CD14-positive monocyte (primary cell): Measurements from ENCODE around the gene WDR18. TPM values are rescaled to one million over a fixed set of nuclear protein-coding genes. Genes with fewer than 3 reads are reported as not detected.

ENCODE experiments used
- DNase-seq, 3 donors: peaks; one replicate each; pipeline ENCODE4 v3.0.0-alpha.2; 2011 to 2022
- H2AFZ ChIP-seq: 2 replicates; pipeline ENCODE4 v1.6.0; 2012; ENCODE audit warnings: mild to moderate bottlenecking, low read depth, low read length, inconsistent platforms; ENCODE audit not compliant: insufficient read depth, poor library complexity, severe bottlenecking
- H3K27ac ChIP-seq, 2 donors: 1 replicate in 1 of 2; 2 replicates in 1 of 2; pipeline ENCODE4 v1.5.1; 2012 to 2013; ENCODE audit warnings: low read length in 2 of 2, control low read depth in 1 of 2, inconsistent platforms in 1 of 2, low read depth in 1 of 2, mild to moderate bottlenecking in 1 of 2
- H3K27me3 ChIP-seq, 2 donors: one replicate each; pipeline versions ENCODE4 v1.6.0 to v1.6.1; 2011 to 2013; ENCODE audit warnings: low read length in 2 of 2; ENCODE audit not compliant: control insufficient read depth in 2 of 2, insufficient read depth in 2 of 2
- H3K36me3 ChIP-seq, 2 donors: replicated peaks in 1 of 2; 1 replicate in 1 of 2; 2 replicates in 1 of 2; pipeline versions ENCODE4 v1.5.1 to v1.6.1; 2012 to 2013; ENCODE audit warnings: low read length in 2 of 2, control low read depth in 1 of 2, inconsistent platforms in 1 of 2, mild to moderate bottlenecking in 1 of 2; ENCODE audit not compliant: insufficient read depth in 2 of 2, control insufficient read depth in 1 of 2
- H3K4me1 ChIP-seq, 2 donors: 1 replicate in 1 of 2; 2 replicates in 1 of 2; pipeline versions ENCODE4 v1.5.1 to v1.6.1; 2012 to 2013; ENCODE audit warnings: low read length in 2 of 2, control low read depth in 1 of 2, inconsistent platforms in 1 of 2, mild to moderate bottlenecking in 1 of 2, moderate library complexity in 1 of 2; ENCODE audit not compliant: insufficient read depth in 2 of 2, control insufficient read depth in 1 of 2
- H3K4me2 ChIP-seq: replicated peaks from 2 replicates; pipeline ENCODE3; 2012; ENCODE audit warnings: low read length, moderate library complexity, mild to moderate bottlenecking; ENCODE audit not compliant: poor library complexity, severe bottlenecking; ENCODE audit errors: extremely low read depth
- H3K4me3 ChIP-seq, 3 experiments: fragments of 200-600 bp in 1 of 3; sonication (generic) in 1 of 3; replicated peaks in 1 of 3; 1 replicate in 2 of 3; 2 replicates in 1 of 3; pipeline ENCODE4 v1.5.1; 2011 to 2013; ENCODE audit warnings: low read length in 3 of 3, mild to moderate bottlenecking in 3 of 3, control low read depth in 2 of 3, low read depth in 2 of 3, inconsistent platforms in 1 of 3, moderate library complexity in 1 of 3
- H3K79me2 ChIP-seq: 2 replicates; pipeline ENCODE4 v1.6.0; 2012; ENCODE audit warnings: mild to moderate bottlenecking, control low read depth, inconsistent platforms, low read length, moderate library complexity; ENCODE audit not compliant: insufficient read depth
- H3K9ac ChIP-seq: 2 replicates; pipeline ENCODE4 v1.6.0; 2017; ENCODE audit warnings: low read length, mild to moderate bottlenecking; ENCODE audit not compliant: insufficient read depth, poor library complexity, severe bottlenecking
- H3K9me3 ChIP-seq, 2 donors: replicated peaks in 1 of 2; 1 replicate in 1 of 2; 2 replicates in 1 of 2; pipeline versions ENCODE4 v1.5.1 to v1.6.1; 2012 to 2013; ENCODE audit warnings: low read length in 2 of 2, control low read depth in 1 of 2; ENCODE audit not compliant: control insufficient read depth in 1 of 2, insufficient read depth in 1 of 2
- H4K20me1 ChIP-seq: 2 replicates; pipeline ENCODE4 v1.6.0; 2012; ENCODE audit warnings: mild to moderate bottlenecking, low read length, control low read depth, moderate library complexity; ENCODE audit not compliant: insufficient read depth
- H3K27ac Mint-ChIP-seq, 7 donors: one replicate each; pipeline ENCODE4 v1.8.0; 2020; ENCODE audit warnings: mild to moderate bottlenecking in 7 of 7, mixed read lengths in 7 of 7, moderate library complexity in 6 of 7, inconsistent platforms in 2 of 7
- H3K27me3 Mint-ChIP-seq, 3 donors: one replicate each; pipeline ENCODE4 v1.8.0; 2021 to 2022; ENCODE audit warnings: low read depth in 3 of 3, mild to moderate bottlenecking in 3 of 3, mixed read lengths in 3 of 3, moderate library complexity in 3 of 3, inconsistent platforms in 1 of 3
- H3K36me3 Mint-ChIP-seq, 2 donors: one replicate each; pipeline ENCODE4 v1.8.0; 2020; ENCODE audit warnings: mixed read lengths in 2 of 2, inconsistent platforms in 1 of 2, mild to moderate bottlenecking in 1 of 2
- H3K4me1 Mint-ChIP-seq: one replicate; pipeline ENCODE4 v1.8.0; 2020; ENCODE audit warnings: mild to moderate bottlenecking, mixed read lengths
- H3K4me3 Mint-ChIP-seq, 2 donors: one replicate each; pipeline ENCODE4 v1.8.0; 2020; ENCODE audit warnings: mild to moderate bottlenecking in 2 of 2, mixed read lengths in 2 of 2, moderate library complexity in 1 of 2
- H3K9me3 Mint-ChIP-seq, 7 donors: one replicate each; pipeline ENCODE4 v1.8.0; 2020 to 2022; ENCODE audit warnings: mixed read lengths in 7 of 7, mild to moderate bottlenecking in 6 of 7, moderate library complexity in 6 of 7, inconsistent platforms in 2 of 7
- CTCF ChIP-seq: fragments of 200-600 bp; IDR thresholded peaks from one replicate; pipeline ENCODE4 v1.8.0; 2022; ENCODE audit warnings: antibody characterized with exemption, mild to moderate bottlenecking
- WGBS: methylation state at CpG from one replicate; pipeline ENCODE4 v1.1.5; 2013; ENCODE audit warnings: missing lambda C conversion rate; ENCODE audit not compliant: insufficient coverage; 5-methylcytosine and 5-hydroxymethylcytosine counted together
- intact Hi-C, 2 donors: fragments of 100-400 bp; cut with micrococcal nuclease; formaldehyde crosslinking; loops; one replicate each; pipeline versions ENCODE4 v1.15.0 to v1.15.1; 2023
- polyA plus RNA-seq, 3 donors: library from polyadenylated mRNA; depleted of rRNA in 1 of 3; unstranded in 2 of 3; stranded (reverse) in 1 of 3; fragments of 300-500 nt in 2 of 3; fragments of >200 nt in 1 of 3; fragmentation: Illumina TruSeq in 2 of 3; gene quantifications; 1 replicate in 2 of 3; 2 replicates in 1 of 3; pipeline ENCODE4 v1.2.3, GENCODE V29; 2012 to 2021

WDR18 gene
- polyA plus RNA-seq, 3 donors: 21.3 to 52.7 (median 49.9) TPM

GRCh38 chr19:953445-954271 lies 30.5 kb upstream of the WDR18 start:
- H3K4me3 Mint-ChIP-seq: peak overlapping the region in 1 of 2 donors; percentile 16
- peak overlapping the region; percentile 66 for H3K4me2 ChIP-seq
- no peaks in the 10 kb centered on the region for H3K27me3 ChIP-seq
- no peak for DNase-seq
- H3K9me3 ChIP-seq: no peaks in the 10 kb centered on the region
- H3K4me3 ChIP-seq: peak overlapping the region in 1 of 3 experiments; percentile 60
- peak overlapping the region; percentile 52 for H3K9ac ChIP-seq
- peak overlapping the region in 1 of 2 donors; percentile 60 for H3K27ac ChIP-seq
- no peak for TF ChIP-seq CTCF
- H4K20me1 ChIP-seq: peaks cover 99% of the 10 kb centered on the region
- no peaks in the 10 kb centered on the region for H3K9me3 Mint-ChIP-seq
- peaks cover 0 to 6% of the 10 kb centered on the region in 2 donors for H3K36me3 ChIP-seq
- H3K4me1 Mint-ChIP-seq: peaks cover 26% of the 10 kb centered on the region
- peak overlapping the region in 2 of 7 donors; percentile 43 to 54 for H3K27ac Mint-ChIP-seq
- peaks cover 96% of the 10 kb centered on the region for H3K79me2 ChIP-seq
- H3K36me3 Mint-ChIP-seq: peaks cover 5 to 26% of the 10 kb centered on the region in 2 donors
- 47% methylated on average over 12 of the region's 33 CpGs for WGBS
- H2AFZ ChIP-seq: no peak overlapping the region
- intact Hi-C loops: no loop called here
- H3K4me1 ChIP-seq: peaks cover 26% of the 10 kb centered on the region in 2 donors
- H3K27me3 Mint-ChIP-seq: no peaks in the 10 kb centered on the region

GRCh38 chr19:954272-954671 lies 29.9 kb upstream of the WDR18 start:
- no peak overlapping the region for H3K9ac ChIP-seq
- no peak for TF ChIP-seq CTCF
- no peak overlapping the region for H3K4me3 Mint-ChIP-seq

More at GRCh38 chr19:954272-954671, 29.9 kb upstream of the WDR18 start:
- whole genome bisulfite sequencing: 95% methylated on average over 11 of the region's 14 CpGs
- Histone ChIP-seq H3K79me2 (peaks cover 95% of the 10 kb centered on the region), H3K36me3 (peaks cover under 1 to 12% of the 10 kb centered on the region in 2 donors), H4K20me1 (peaks cover 99% of the 10 kb centered on the region), H3K4me1 (peaks cover 22 to 26% of the 10 kb centered on the region in 2 donors), H3K4me3 (no peak overlapping the region), H3K9me3 (no peaks in the 10 kb centered on the region), H3K4me2 (no peak overlapping the region), H3K27ac (no peak overlapping the region), H2AFZ (no peak overlapping the region), H3K27me3 (no peaks in the 10 kb centered on the region)
- DNase-seq: no peak
- Mint-ChIP-seq H3K9me3 (no peaks in the 10 kb centered on the region), H3K27ac (peak overlapping the region in 1 of 7 donors; percentile 65), H3K4me1 (peaks cover 28% of the 10 kb centered on the region), H3K36me3 (peaks cover 8 to 32% of the 10 kb centered on the region in 2 donors), H3K27me3 (no peaks in the 10 kb centered on the region)
- intact Hi-C loops: no loop called here
